ENCODE results near the gene SIRPG.
"Not testable (repeated sequence)": the region's sequence is repeated elsewhere in the genome, so short reads cannot be mapped to it uniquely, and the experiment has no call there.

Gene SIRPG

GRCh38 chr20:1657556-1658334, at the start of gene SIRPG:
TSS of gene SIRPG (minus strand) at chr20:1657779. CDS start at chr20:1657714, 65 bp downstream.
- no peak for DNase-seq (ENCODE audit: low spot score)

- not testable (repeated sequence) for DNase-seq (ENCODE audit: low spot score)
These were observed 49.3 kb upstream of the SIRPG start for GRCh38 chr20:1706887-1707286.

DNA sequence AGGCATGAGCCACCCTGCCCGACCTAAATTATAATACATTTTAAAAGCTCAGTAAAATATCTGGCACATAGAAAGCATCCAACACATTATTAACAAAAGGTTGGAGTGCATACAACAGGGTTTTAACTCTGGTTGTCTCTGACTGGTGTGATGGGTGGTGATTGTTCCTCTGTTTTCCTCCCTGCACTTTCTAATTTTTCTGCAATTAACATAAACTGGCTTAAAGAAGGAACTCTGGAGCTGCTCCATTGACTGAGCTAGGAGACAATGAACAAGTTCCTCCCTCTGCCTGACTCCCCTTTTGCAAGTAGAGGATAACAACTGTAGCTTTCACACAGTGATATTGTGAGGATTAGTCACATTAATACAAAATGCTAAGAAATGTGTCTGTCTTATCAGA, 48.5 kb upstream of the SIRPG start:
- DNase-seq (ENCODE audit: low spot score), result no peak

- DNase-seq (ENCODE audit: low spot score), result no peak
These were observed 45.3 kb upstream of the SIRPG start for GRCh38 chr20:1702855-1703254.

- DNase-seq (ENCODE audit: low spot score), result no peak
These were observed 44.7 kb upstream of the SIRPG start for GRCh38 chr20:1702328-1702727.

DNA sequence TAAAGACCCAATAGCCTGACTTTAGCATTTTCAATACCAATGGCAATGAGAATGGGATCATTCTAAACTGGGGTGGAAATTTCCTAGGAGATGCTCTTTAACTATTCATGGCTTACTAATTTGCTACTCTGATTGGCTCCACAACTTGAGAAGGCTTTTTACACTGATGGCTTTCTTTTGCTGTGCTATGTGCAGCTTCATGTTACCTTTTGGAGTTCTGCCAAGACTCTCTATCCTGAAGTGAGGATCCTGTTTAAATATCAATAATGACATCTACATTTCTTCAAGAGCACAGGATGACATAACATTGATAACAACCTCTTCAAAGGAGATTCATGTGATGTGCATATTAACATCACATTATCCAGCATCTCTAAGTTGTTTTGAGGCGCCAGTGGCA, 43.4 kb upstream of the SIRPG start:
- DNase-seq (ENCODE audit: low spot score), result no peak

GRCh38 chr20:1697592-1697991, 40.0 kb upstream of the SIRPG start:
- no peak for DNase-seq (ENCODE audit: low spot score)

DNA sequence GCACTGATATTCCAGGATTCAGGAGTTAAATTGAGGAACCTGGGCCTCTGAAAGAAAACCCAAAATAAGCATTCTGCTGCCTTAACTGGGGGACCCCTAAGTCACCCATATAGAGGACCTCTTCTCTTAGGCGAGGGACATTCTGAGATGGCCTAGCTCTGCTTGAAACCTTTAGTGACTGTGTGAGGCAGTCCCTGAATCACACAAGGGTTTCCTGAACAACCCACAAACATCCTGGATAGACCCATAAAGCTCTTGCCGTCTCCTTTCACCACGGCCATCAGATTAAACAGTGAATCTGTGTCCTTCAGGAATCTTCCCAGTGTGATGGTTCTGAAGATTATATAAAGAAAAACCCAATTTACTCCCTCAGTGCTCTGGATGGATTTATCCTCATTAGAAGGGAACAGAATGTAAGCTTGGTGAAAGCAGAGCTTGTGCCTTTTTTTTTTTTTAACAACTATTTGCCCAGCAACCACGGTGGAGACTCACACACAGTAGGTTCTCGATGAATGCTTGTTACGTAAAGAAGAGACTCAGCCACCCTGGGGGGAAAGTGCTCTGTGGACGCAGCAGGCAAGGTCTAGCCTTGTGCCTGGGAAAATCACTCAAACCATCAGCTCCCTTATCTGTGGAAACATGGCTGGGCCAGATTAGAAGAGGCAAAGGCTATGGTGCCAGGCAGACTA, 39.1 kb upstream of the SIRPG start:
- DNase-seq (ENCODE audit: low spot score), result no peak

GRCh38 chr20:1694672-1695071, 37.1 kb upstream of the SIRPG start:
- DNase-seq (ENCODE audit: low spot score), result no peak

GRCh38 chr20:1693427-1693826, 35.8 kb upstream of the SIRPG start:
- DNase-seq (ENCODE audit: low spot score), result no peak

GRCh38 chr20:1689721-1690120, 32.1 kb upstream of the SIRPG start:
- no peak for DNase-seq (ENCODE audit: low spot score)

DNA sequence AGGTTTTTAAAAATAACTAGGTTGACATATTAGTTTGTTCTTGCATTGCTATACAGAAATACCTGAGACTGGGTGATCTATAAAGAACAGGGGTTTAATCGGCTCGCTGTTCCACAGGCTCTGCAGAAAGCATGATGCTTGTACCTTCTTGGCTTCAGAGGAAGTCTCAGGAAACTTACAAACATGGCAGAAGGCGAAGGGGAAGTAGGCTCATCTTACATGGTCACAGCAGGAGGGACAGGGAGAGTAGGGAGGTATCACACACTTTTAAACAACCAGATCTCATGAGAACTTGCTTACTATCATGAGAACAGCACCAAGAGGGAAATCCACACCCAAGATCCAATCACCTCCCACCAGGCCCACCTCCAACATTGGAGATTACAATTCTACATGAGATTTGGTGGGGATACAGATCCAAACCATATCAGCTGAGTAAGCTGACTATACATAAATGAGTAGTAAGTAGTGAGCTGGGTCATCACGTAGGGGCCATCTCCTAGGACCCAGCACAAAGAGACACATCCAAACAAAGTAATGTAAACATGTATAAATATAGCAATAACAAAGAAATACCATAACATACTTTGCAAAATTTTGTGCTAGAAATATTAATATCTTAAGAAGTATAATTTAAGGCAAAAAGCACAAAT, 31.4 kb upstream of the SIRPG start:
- DNase-seq (ENCODE audit: low spot score), result no peak

- no peak for DNase-seq (ENCODE audit: low spot score)
These were observed 29.5 kb upstream of the SIRPG start for GRCh38 chr20:1687053-1687452.

GRCh38 chr20:1686151-1686748, 28.7 kb upstream of the SIRPG start:
- DNase-seq (ENCODE audit: low spot score), result no peak

GRCh38 chr20:1685304-1686052, 27.9 kb upstream of the SIRPG start:
- DNase-seq (ENCODE audit: low spot score), result no peak

GRCh38 chr20:1684872-1685271, 27.3 kb upstream of the SIRPG start:
- DNase-seq (ENCODE audit: low spot score), result no peak

DNA sequence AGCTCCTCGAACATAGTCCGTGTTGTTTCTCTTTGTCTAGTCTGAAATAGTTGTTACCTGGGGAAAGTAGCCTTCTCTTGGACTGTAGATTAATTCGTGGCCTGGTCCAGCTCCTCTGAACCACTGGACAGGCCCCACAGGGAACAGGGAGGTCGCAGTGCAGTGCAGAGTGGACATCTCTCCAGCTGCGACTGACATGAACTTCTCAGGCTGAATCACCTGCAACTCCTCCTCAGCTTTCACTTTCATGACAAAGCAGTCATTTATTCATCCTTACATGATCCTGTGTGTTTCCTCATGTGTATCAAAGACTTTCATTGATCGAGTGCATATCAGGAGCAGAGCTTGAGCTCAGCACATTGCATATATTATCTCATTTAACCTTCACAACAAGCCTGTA, 19.1 kb upstream of the SIRPG start:
- no peak for DNase-seq (ENCODE audit: low spot score)

- no peak for DNase-seq (ENCODE audit: low spot score)
These were observed 17.6 kb upstream of the SIRPG start for GRCh38 chr20:1674990-1675780.

- DNase-seq (ENCODE audit: low spot score), result no peak
These were observed 16.8 kb upstream of the SIRPG start for GRCh38 chr20:1674361-1674760.

- no peak for DNase-seq (ENCODE audit: low spot score)
These were observed 15.8 kb upstream of the SIRPG start for GRCh38 chr20:1673424-1673823.

DNA sequence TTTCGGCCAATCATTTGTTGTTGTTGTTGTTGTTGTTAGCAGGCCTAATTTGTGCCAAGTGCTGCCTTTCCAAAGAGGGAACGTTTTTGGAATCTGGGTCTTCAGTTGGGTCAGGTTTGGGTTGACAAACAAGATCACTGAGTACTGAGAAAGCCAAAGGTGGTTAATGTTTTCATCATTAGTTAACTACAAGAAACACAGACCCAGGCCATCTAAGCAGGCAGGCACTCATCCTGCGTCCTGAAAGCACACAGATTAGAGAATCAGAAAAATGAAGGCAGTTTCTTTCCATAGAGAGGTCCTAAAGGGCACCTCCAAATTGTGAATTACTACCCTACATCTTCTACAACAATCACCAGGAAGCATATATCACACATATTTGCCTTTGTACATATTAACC, 15.1 kb upstream of the SIRPG start:
- no peak for DNase-seq (ENCODE audit: low spot score)
